Liver (tissue), 9 donors: Measurements from ENCODE around the gene ZNF366. TPM values are rescaled to one million over a fixed set of nuclear protein-coding genes. Genes with fewer than 3 reads are reported as not detected.

Experiments used
- DNase-seq: peaks from one replicate; pipeline ENCODE4 v3.0.0-alpha.2; 2017; ENCODE audit warnings: low spot score
- H3K27ac ChIP-seq, 2 donors: one replicate each; pipeline ENCODE4 v1.7.0; 2013; ENCODE audit warnings: inconsistent platforms in 2 of 2, low read length in 2 of 2, control low read depth in 1 of 2, low read depth in 1 of 2, mild to moderate bottlenecking in 1 of 2
- H3K27me3 ChIP-seq, 4 donors: one replicate each; pipeline versions ENCODE4 v1.6.1 to v1.7.0; 2013; ENCODE audit warnings: low read length in 3 of 4, inconsistent platforms in 1 of 4, mild to moderate bottlenecking in 1 of 4, moderate library complexity in 1 of 4; ENCODE audit not compliant: control insufficient read depth in 4 of 4, insufficient read depth in 4 of 4
- H3K36me3 ChIP-seq, 4 donors: one replicate each; pipeline versions ENCODE4 v1.6.1 to v1.7.0; 2013; ENCODE audit warnings: low read length in 3 of 4, mild to moderate bottlenecking in 3 of 4, low read depth in 1 of 4, moderate library complexity in 1 of 4; ENCODE audit not compliant: control insufficient read depth in 4 of 4, insufficient read depth in 3 of 4
- H3K4me1 ChIP-seq, 4 donors: one replicate each; pipeline versions ENCODE4 v1.6.1 to v1.7.0; 2013; ENCODE audit warnings: low read length in 3 of 4, mild to moderate bottlenecking in 3 of 4, moderate library complexity in 1 of 4; ENCODE audit not compliant: control insufficient read depth in 4 of 4, insufficient read depth in 4 of 4
- H3K4me3 ChIP-seq, 3 donors: one replicate each; pipeline versions ENCODE4 v1.6.1 to v1.7.0; 2013; ENCODE audit warnings: low read length in 3 of 3, control low read depth in 1 of 3, low read depth in 1 of 3, mild to moderate bottlenecking in 1 of 3
- H3K9ac ChIP-seq, 2 donors: one replicate each; pipeline ENCODE4 v1.7.0; 2013; ENCODE audit warnings: low read length in 2 of 2, mild to moderate bottlenecking in 2 of 2, moderate library complexity in 2 of 2, control low read depth in 1 of 2, low read depth in 1 of 2
- H3K9me3 ChIP-seq, 4 donors: one replicate each; pipeline versions ENCODE4 v1.6.1 to v1.7.0; 2013; ENCODE audit warnings: low read length in 3 of 4; ENCODE audit not compliant: control insufficient read depth in 4 of 4
- ATF3 ChIP-seq: IDR thresholded peaks from 2 replicates; pipeline ENCODE4 v1.6.1; 2016; ENCODE audit warnings: antibody characterized with exemption
- CTCF ChIP-seq: fragments of 150-350 bp; IDR thresholded peaks from 2 replicates; pipeline ENCODE4 v1.5.1; 2017; ENCODE audit warnings: improper control_type of control experiment, low read depth, low read length; ENCODE audit not compliant: missing input control
- EGR1 ChIP-seq, 2 donors: IDR thresholded peaks; 2 replicates each; pipeline ENCODE4 v1.6.1; 2016 to 2018; ENCODE audit warnings: antibody characterized with exemption in 2 of 2, low read depth in 2 of 2
- FOXA1 ChIP-seq: IDR thresholded peaks from 2 replicates; pipeline ENCODE4 v1.6.1; 2016; ENCODE audit warnings: antibody characterized with exemption
- FOXA2 ChIP-seq: IDR thresholded peaks from 2 replicates; pipeline ENCODE4 v1.6.1; 2016; ENCODE audit warnings: antibody characterized with exemption
- GABPA ChIP-seq, 2 donors: IDR thresholded peaks in 1 of 2; conservative IDR thresholded peaks in 1 of 2; 2 replicates each; pipeline ENCODE4 v1.6.1; 2016; ENCODE audit warnings: antibody characterized with exemption in 2 of 2, mild to moderate bottlenecking in 1 of 2, moderate library complexity in 1 of 2
- HNF4A ChIP-seq, 2 donors: conservative IDR thresholded peaks; 2 replicates each; pipeline ENCODE4 v1.6.1; 2016; ENCODE audit warnings: antibody characterized with exemption in 2 of 2, mild to moderate bottlenecking in 2 of 2
- HNF4G ChIP-seq: IDR thresholded peaks from 2 replicates; pipeline ENCODE4 v1.6.1; 2016; ENCODE audit warnings: antibody characterized with exemption
- JUND ChIP-seq, 2 donors: IDR thresholded peaks; 2 replicates each; pipeline ENCODE4 v1.6.1; 2016; ENCODE audit warnings: antibody characterized with exemption in 2 of 2
- MAX ChIP-seq: IDR thresholded peaks from 2 replicates; pipeline ENCODE4 v1.6.1; 2016; ENCODE audit warnings: antibody characterized with exemption
- NR2F2 ChIP-seq: IDR thresholded peaks from 2 replicates; pipeline ENCODE4 v1.6.1; 2016; ENCODE audit warnings: antibody characterized with exemption
- RAD21 ChIP-seq, 2 donors: IDR thresholded peaks; 2 replicates each; pipeline ENCODE4 v1.6.1; 2016; ENCODE audit warnings: antibody characterized with exemption in 2 of 2, mild to moderate bottlenecking in 2 of 2
- REST ChIP-seq: IDR thresholded peaks from 2 replicates; pipeline ENCODE4 v1.6.1; 2016; ENCODE audit warnings: antibody characterized with exemption, mild to moderate bottlenecking
- RXRA ChIP-seq, 2 donors: IDR thresholded peaks; 2 replicates each; pipeline ENCODE4 v1.6.1; 2017 to 2018; ENCODE audit warnings: antibody characterized with exemption in 2 of 2, mild to moderate bottlenecking in 1 of 2
- SP1 ChIP-seq: IDR thresholded peaks from 2 replicates; pipeline ENCODE4 v1.6.1; 2018; ENCODE audit warnings: antibody characterized with exemption, mild to moderate bottlenecking
- TAF1 ChIP-seq: conservative IDR thresholded peaks from 2 replicates; pipeline ENCODE4 v1.6.1; 2016; ENCODE audit warnings: antibody characterized with exemption, mild to moderate bottlenecking
- YY1 ChIP-seq: IDR thresholded peaks from 2 replicates; pipeline ENCODE4 v1.6.1; 2016; ENCODE audit warnings: antibody characterized with exemption, mild to moderate bottlenecking
- ZBTB33 ChIP-seq: IDR thresholded peaks from 2 replicates; pipeline ENCODE4 v1.6.1; 2016; ENCODE audit warnings: antibody characterized with exemption
- WGBS: extraction: QIAGEN DNeasy Blood & Tissue Kit; methylation state at CpG from one replicate; pipeline ENCODE4 v1.1.7; 2013; 5-methylcytosine and 5-hydroxymethylcytosine counted together
- polyA plus RNA-seq, 2 donors: library from polyadenylated mRNA; stranded (reverse) in 1 of 2; unstranded in 1 of 2; fragments of 200-250 nt in 1 of 2; fragments of >200 nt in 1 of 2; fragmentation: Nextera tagmentation in 1 of 2; extraction: Ambion mirVana in 1 of 2; gene quantifications; one replicate each; pipeline versions ENCODE4 v1.2.1 to v1.2.3, GENCODE V29; 2013 to 2015
- total RNA-seq, 2 donors: library from RNA; depleted of rRNA; stranded (reverse); fragments of >200 nt; gene quantifications; one replicate each; pipeline ENCODE4 v1.2.3, GENCODE V29; 2014
- donor health status: healthy.
- donor health status: healthy.
- donor health status: healthy.
- donor health status: healthy.
- donor health status: healthy.

The ZNF366 gene
- total and polyA plus RNA-seq, 4 donors = 0.71 to 1.0 (median 0.75) TPM

- no peak for TF ChIP-seq SP1
- TF ChIP-seq FOXA1 = no peak
- TF ChIP-seq CTCF = no peak
- no peak for TF ChIP-seq YY1
- no peak for TF ChIP-seq NR2F2
- no peak for TF ChIP-seq HNF4G
- no peak for TF ChIP-seq RAD21 (IDR thresholded peaks at IDR 0.05)
- no peak for TF ChIP-seq GABPA (IDR thresholded peaks at IDR 0.05 in 1 of 2, conservative IDR thresholded peaks at IDR 0.05 in 1 of 2)
- no peak for TF ChIP-seq EGR1 (IDR thresholded peaks at IDR 0.05; ENCODE audit: low read depth in 2 of 2)
- no peak for TF ChIP-seq FOXA2
- H3K36me3 ChIP-seq = no peaks in the 10 kb centered on the region
- H3K9ac ChIP-seq = no peak overlapping the region
- no peak overlapping the region for H3K4me3 ChIP-seq
- peaks cover 0 to 14% (median 10%) of the 10 kb centered on the region in 4 donors for H3K4me1 ChIP-seq
- H3K27ac ChIP-seq = no peak overlapping the region
- no peaks in the 10 kb centered on the region for H3K9me3 ChIP-seq
- no peaks in the 10 kb centered on the region for H3K27me3 ChIP-seq
- no peak for DNase-seq
- 3% methylated on average over 1 of the region's 1 CpG for WGBS
Measured at GRCh38 chr5:72448368-72448767, 58.8 kb downstream of the ZNF366 start.

GRCh38 chr5:72447751-72448150 lies 59.5 kb downstream of the ZNF366 start:
- no peaks in the 10 kb centered on the region for H3K27me3 ChIP-seq
- DNase-seq = no peak
- H3K9me3 ChIP-seq = no peaks in the 10 kb centered on the region
- H3K4me1 ChIP-seq = peaks cover 0 to 7% (median 5%) of the 10 kb centered on the region in 4 donors
- H3K36me3 ChIP-seq = no peaks in the 10 kb centered on the region
- 92% methylated on average over 4 of the region's 4 CpGs for WGBS
- H3K27ac ChIP-seq = no peak overlapping the region
- no peak for TF ChIP-seq NR2F2
- no peak for TF ChIP-seq CTCF
- no peak for TF ChIP-seq RAD21 (IDR thresholded peaks at IDR 0.05)
- no peak for TF ChIP-seq TAF1
- TF ChIP-seq RXRA (IDR thresholded peaks at IDR 0.05) = no peak
- TF ChIP-seq JUND (IDR thresholded peaks at IDR 0.05) = no peak
- TF ChIP-seq MAX = no peak
- no peak for TF ChIP-seq GABPA (IDR thresholded peaks at IDR 0.05 in 1 of 2, conservative IDR thresholded peaks at IDR 0.05 in 1 of 2)
- no peak for TF ChIP-seq ZBTB33
- no peak for TF ChIP-seq HNF4G
- TF ChIP-seq ATF3 = no peak
- no peak for TF ChIP-seq FOXA1
- no peak for TF ChIP-seq FOXA2
- no peak for TF ChIP-seq SP1
- no peak for TF ChIP-seq HNF4A (conservative IDR thresholded peaks at IDR 0.05)
- no peak for TF ChIP-seq REST
- no peak overlapping the region for H3K9ac ChIP-seq
- no peak overlapping the region for H3K4me3 ChIP-seq
